SIG-M5 treated with dmso at 0.1 percent for 504 hours (cell line): ENCODE measurements around the gene RHOF.
"Not testable (repeated sequence)": the region's sequence is repeated elsewhere in the genome, so short reads cannot be mapped to it uniquely, and the experiment has no call there.

Experiments
- DNase-seq: peaks from one replicate; lab custom pipeline; 2025; ENCODE audit not compliant: unreplicated experiment; lab: John Stamatoyannopoulos, UW

Gene RHOF

GRCh38 chr12:121750507-121750955, 43.0 kb downstream of the RHOF start:
- no peak for DNase-seq

DNA sequence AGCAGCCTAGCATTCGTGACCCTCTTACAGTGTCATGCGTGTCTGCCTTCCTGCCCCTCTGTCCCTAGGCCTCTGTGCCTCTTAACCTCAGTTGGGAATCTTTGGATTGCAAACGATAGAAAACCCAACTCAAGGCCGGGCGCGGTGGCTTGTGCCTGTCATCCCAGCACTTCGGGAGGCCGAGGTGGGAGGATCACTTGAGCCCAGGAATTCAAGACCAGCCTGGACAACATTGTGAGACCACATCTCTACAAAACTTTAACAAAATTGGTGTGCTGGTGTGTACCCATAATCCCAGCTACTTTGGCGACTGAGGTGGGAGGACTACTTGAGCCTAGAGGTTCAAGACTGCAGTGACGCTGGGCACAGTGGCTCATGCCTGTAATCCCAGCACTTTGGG, 44.2 kb downstream of the RHOF start:
- DNase-seq, result no peak

DNA sequence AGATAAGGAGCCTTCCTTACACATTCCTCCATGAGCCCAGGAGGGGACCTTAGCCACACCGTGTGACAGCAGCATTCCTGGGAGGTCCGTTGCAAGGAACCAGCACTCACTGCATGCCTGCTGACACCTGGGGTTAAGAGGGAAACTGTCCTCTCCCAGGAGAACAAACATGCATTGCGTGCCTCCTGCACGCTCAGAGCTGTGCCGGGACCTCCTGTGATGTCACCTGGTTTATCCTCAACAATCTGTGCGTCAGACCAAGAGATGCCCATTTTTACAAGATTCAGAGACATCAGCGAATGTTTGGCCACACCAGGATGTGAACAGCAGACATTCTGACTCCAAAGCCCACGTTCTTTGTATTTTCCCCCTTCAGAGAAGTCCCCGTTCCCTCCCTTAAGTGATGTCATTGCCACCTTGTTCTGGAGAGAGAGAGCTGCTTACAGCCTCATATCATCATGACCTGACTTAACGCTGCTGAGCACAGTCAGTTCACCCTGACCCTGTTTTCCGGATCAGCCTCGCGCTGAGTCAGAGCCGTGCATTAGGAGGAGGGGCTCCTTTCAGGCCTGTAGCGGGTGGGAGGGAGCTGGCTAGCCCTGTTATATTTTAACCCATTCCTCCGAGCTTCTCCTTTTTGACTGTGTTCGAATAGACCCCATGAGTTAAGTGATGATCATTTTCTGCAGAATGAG, 44.8 kb downstream of the RHOF start:
- no peak for DNase-seq

DNA sequence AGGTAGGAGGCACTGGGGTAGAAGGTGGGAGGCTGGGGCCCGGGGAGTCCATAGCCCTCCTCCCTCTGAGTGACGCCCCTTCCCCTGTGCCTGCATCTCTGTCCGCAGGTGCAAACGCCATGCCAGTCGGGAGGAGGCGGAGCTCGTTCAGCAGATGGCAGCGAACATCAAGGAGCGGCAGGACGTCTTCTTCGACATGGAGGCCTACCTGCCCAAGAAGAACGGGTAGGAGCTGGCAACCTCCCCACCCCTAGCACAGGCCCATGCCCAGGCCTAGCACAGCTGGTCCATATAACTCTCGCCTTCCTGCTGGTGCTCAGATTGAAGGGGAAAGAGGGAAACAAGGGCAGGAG, 45.3 kb downstream of the RHOF start:
- DNase-seq, result no peak

- DNase-seq, result not testable (repeated sequence)
These were observed 47.9 kb downstream of the RHOF start for GRCh38 chr12:121745545-121745944.

DNA sequence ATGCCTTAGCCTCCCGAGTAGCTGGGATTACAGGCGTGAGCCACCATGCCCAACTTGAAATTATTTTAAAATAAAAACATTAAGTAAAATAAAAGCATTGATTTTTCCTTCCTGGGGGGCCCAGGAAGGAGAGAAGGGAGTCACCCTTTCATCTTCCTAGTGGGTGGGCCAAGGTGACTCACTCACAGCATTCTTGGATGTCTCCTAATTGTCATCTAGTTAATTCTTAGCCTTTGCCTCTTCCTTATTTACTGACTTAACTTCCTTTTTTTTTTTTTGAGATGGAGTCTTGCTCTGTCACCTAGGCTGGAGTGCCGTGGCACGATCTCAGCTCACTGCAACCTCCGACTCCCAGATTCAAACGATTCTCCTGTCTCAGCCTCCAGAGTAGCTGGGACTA, 51.7 kb downstream of the RHOF start:
- DNase-seq, result no peak

DNA sequence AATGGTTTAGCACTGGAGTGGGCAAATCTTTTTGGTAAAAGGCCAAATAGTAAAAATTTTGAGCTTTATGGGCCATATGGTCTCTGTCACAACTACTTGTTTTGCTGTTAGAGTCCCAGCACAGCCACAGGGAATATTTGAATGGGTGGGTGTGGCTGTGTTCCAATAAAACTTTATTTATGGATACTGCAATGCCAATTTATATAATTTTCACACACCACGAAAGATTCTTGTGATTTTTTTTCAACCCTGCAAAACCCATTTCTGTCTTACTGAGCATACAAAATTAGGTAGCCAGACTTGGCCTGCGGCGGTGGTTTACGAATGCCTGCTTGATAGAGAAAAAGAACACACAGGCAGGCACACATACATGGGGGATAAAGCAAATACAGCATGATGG, 52.6 kb downstream of the RHOF start:
- no peak for DNase-seq

GRCh38 chr12:121738340-121738858, 55.1 kb downstream of the RHOF start:
- DNase-seq, result no peak

- DNase-seq, result no peak
These were observed 59.6 kb downstream of the RHOF start for GRCh38 chr12:121733849-121734248.

- no peak for DNase-seq
These were observed 62.0 kb downstream of the RHOF start for GRCh38 chr12:121731473-121731872.

- DNase-seq, result no peak
These were observed 64.5 kb downstream of the RHOF start for GRCh38 chr12:121729021-121729420.
